Measurements from ENCODE around the gene SLC40A1.

DNA sequence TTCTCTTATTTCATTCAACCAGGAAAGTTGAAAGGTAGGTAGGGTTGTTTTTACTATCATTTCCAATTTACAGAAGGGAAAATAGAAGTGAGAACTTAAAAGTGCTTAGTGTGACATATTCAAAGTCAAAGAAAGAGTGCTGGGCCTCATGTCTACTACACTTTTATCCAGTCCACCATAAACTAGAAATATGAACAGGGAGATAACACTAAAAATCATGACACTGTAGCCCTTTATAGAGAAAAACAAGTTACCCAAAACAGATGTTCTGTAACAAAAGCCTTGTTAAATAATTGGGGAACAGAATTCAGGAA is 20.4 kb downstream of the SLC40A1 start:
- TF ChIP-seq CTCF (IDR thresholded peaks at IDR 0.05) (no peak), EP300 (IDR thresholded peaks at IDR 0.05) (no peak), POLR2AphosphoS5 (IDR thresholded peaks at IDR 0.05) (no peak)
